Measurements from ENCODE around the gene SPDYE6.

DNA sequence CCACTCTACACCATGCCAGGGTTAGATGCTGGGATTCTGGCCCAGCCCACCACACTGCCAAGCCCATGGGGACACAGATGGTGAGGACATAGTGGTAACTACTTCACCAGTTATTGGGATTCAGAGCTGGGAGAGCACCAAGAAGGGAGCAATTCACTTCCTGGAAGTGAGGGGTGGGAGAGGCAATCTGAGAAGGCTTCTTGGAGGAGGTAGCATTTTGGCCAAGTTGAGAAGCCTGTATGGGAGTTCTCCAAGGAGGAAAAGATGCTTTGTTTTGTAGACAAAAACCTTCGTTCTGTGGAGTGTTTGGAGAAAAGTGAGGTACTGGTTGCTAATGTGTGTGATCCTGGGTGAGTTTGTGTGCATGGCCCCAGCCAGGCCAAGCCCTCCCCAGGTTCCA is 36.1 kb upstream of the SPDYE6 start:
- TF ChIP-seq, protein P1, sequence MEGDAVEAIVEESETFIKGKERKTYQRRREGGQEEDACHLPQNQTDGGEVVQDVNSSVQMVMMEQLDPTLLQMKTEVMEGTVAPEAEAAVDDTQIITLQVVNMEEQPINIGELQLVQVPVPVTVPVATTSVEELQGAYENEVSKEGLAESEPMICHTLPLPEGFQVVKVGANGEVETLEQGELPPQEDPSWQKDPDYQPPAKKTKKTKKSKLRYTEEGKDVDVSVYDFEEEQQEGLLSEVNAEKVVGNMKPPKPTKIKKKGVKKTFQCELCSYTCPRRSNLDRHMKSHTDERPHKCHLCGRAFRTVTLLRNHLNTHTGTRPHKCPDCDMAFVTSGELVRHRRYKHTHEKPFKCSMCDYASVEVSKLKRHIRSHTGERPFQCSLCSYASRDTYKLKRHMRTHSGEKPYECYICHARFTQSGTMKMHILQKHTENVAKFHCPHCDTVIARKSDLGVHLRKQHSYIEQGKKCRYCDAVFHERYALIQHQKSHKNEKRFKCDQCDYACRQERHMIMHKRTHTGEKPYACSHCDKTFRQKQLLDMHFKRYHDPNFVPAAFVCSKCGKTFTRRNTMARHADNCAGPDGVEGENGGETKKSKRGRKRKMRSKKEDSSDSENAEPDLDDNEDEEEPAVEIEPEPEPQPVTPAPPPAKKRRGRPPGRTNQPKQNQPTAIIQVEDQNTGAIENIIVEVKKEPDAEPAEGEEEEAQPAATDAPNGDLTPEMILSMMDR (conservative IDR thresholded peaks at IDR 0.05): no peak
- TF ChIP-seq ZFX (IDR thresholded peaks at IDR 0.05): no peak
